GM19351 (cell line): Measurements from ENCODE around the gene PALLD.
"Not testable (repeated sequence)": the region's sequence is repeated elsewhere in the genome, so short reads cannot be mapped to it uniquely, and the experiment has no call there.

Experiments used
- ATAC-seq: cut with Tn5 transposase; IDR thresholded peaks from one replicate; pipeline ENCODE4 v1.9.1; 2021; ENCODE audit warnings: mild to moderate bottlenecking, moderate library complexity; ENCODE audit not compliant: unreplicated experiment

The PALLD gene

GRCh38 chr4:168923526-168924194 is 426.8 kb downstream of the PALLD start:
- peak; percentile 79 for ATAC-seq

- no peak for ATAC-seq
Observed at GRCh38 chr4:168924667-168925066, 427.8 kb downstream of the PALLD start.

GRCh38 chr4:168925789-168926490 is 429.1 kb downstream of the PALLD start:
- ATAC-seq = no peak

GRCh38 chr4:168928346-168928745 is 431.5 kb downstream of the PALLD start:
- no peak for ATAC-seq

GRCh38 chr4:168928875-168929274 is 432.0 kb downstream of the PALLD start:
- no peak for ATAC-seq

- no peak for ATAC-seq
Observed at GRCh38 chr4:168930413-168931196, 433.8 kb downstream of the PALLD start.

- ATAC-seq = no peak
Observed at GRCh38 chr4:168931215-168931650, 434.4 kb downstream of the PALLD start.

- no peak for ATAC-seq
Observed at GRCh38 chr4:168932138-168932537, 435.3 kb downstream of the PALLD start.

- ATAC-seq = no peak
Observed at GRCh38 chr4:168933423-168933822, 436.6 kb downstream of the PALLD start.

- not testable (repeated sequence) for ATAC-seq
Observed at GRCh38 chr4:168937473-168937872, 440.6 kb downstream of the PALLD start.

- no peak for ATAC-seq
Observed at GRCh38 chr4:168942985-168943384, 446.1 kb downstream of the PALLD start.

GRCh38 chr4:168945291-168945690 is 448.4 kb downstream of the PALLD start:
- no peak for ATAC-seq

- not testable (repeated sequence) for ATAC-seq
Observed at GRCh38 chr4:168952821-168953246, 456.0 kb downstream of the PALLD start.

- ATAC-seq = no peak
Observed at GRCh38 chr4:168955674-168956073, 458.8 kb downstream of the PALLD start.

GRCh38 chr4:168960716-168961115 is 463.9 kb downstream of the PALLD start:
- no peak for ATAC-seq

GRCh38 chr4:168972596-168972995 is 475.7 kb downstream of the PALLD start:
- no peak for ATAC-seq
